GM18868 (cell line): ENCODE results near the gene NUDC.
"Not testable (repeated sequence)": the region's sequence is repeated elsewhere in the genome, so short reads cannot be mapped to it uniquely, and the experiment has no call there.

Source experiments
- ATAC-seq: cut with Tn5 transposase; IDR thresholded peaks from one replicate; pipeline ENCODE4 v1.9.1; 2021; ENCODE audit warnings: mild to moderate bottlenecking, moderate library complexity; ENCODE audit not compliant: unreplicated experiment

Gene NUDC

DNA sequence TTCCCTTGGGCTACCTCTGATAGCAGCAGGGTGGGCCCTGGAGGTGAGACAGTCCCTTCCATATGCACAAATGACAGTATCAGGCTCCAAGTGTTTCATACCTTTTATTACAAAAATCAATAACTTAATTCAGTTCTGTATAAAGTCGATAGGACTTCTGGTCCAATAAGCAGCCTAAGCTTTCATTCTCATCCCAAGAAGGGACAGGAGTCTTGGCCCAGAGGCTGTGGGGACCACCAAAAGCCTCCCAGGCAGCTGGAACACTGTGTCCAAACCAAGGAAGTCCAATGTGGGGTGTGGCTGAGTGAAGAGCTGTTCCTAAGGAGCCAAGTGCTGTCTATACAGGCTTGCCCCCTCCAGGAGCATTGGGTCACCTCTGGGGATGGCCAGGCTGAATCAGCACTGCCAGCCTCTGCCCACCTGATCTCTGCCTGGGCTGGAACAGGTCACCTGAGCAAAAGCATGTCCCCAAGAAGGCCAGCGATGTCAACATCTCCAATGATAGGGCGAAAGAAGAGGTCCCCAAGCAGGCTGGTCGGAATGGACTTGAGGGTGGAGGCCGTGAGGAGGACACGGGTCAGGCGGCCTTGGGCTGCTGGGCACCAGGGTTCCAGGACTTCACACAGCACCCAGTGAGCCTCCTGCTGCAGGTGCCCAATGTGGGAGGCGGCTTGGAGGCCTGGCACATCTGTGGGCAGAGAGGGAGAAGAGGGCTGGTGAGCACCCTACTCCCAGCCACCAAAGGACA lies 10.0 kb upstream of the NUDC start:
- ATAC-seq: no peak

DNA sequence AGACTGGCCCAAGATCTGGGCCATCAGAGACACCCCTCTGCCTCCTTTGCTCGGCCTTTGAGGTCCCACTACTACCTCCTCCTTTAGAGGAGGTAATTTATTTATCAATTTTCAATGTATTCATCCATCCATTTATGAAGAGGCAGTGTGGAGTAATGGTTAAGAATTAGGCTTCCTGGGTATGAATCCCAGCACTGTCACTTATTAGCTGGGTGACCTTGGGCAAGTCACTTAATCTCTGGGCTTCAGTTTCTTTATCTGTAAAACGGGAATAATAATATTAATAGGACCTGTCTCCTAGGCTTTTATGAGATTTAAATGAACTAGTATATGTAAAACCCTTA lies 9.4 kb upstream of the NUDC start:
- ATAC-seq: no peak

DNA sequence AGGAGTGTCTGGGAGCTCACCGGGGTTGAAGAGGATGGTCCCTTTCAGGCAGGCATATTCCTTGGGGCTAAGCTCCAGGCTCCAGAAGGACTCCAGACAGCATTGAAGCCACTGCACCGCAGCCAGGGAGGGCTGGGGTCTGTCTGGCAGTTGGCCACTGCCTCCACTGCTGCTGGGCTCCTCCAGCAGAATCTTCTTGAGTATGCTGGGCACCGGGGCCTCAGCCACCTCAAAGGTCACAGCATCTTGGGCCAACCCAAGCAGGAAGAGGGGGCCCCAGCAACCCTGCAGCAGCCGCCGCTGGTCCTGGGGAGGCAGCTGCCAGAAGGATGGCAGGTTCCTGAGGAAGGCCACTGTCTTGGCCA lies 8.2 kb upstream of the NUDC start:
- ATAC-seq: no peak

DNA sequence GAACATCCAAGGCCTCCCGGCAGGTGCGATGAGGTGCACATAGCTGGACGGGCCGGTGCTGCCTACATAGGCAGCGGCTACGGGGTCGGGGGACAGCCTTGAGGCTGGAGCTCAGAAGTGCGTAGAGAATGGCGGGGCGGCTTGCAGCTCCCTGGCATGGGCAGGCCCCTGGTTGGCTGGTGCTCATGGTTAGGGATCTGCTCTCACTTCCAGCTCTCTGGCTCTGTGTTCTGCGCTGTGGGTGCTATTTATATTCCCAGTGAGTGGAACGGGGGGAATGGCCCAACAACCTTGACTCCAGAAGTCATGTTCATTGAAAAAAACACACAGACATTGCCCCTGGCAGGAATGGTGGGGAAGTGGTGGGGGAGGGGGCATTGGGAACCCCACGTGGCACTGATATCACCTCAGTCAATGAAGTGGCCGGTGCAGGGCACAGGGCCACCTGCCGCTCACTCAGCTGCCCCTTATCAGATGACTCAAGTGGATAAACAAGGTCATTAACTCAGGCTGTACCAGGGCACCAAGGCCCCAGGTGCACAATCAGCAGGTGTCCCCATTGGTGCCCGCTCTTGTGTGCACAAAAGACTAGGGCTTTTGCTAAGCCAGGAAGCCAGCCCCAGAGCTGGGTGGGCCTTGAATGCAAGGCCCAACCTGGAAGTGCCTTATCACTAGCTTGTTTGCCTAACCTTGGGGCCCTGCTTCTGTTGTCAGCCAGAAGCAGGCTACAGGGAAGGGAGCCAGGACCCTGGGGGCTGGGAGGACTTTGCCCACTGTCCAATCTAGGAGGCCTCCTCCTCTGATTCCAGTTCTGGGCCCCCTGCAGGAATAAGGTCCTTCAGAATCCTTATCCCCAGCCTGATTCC lies 7.6 kb upstream of the NUDC start, which contains the start of gene NR0B2:
TSS of gene NR0B2 (minus strand) at position 222 of the 866 bp plus-strand sequence. CDS start at position 187, 35 bp downstream.
- ATAC-seq: no peak

DNA sequence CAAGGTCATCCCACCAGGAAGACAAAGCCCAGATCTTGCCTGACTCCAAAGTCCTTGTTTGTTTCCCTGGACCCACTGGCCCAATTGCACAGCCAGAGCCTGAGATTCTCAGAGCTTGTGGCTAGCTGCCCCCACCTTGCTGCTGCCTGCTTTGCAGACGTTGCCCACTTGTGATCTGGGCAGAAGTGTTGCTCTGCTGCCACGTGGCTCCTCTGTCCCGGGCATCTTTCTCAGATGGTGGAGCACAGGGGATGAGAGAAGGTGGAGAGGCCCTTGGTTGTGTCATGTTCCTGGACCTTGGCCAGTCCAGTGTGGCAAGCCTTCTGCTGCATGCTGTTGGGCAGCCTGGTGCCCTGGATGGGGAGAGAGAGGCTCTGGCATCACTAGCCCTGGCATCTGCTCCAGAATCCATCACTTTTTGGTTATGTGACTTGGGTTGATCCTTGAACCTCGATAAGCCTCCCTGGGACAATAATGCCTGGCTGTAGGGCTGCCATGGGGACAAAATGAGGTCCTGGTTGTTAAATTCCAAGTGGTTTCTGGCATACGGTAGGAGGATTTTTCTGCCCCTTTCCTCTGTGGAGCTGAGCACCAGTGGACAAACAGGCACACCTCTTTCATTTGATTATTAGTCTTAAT lies 6.2 kb upstream of the NUDC start:
- no peak for ATAC-seq

DNA sequence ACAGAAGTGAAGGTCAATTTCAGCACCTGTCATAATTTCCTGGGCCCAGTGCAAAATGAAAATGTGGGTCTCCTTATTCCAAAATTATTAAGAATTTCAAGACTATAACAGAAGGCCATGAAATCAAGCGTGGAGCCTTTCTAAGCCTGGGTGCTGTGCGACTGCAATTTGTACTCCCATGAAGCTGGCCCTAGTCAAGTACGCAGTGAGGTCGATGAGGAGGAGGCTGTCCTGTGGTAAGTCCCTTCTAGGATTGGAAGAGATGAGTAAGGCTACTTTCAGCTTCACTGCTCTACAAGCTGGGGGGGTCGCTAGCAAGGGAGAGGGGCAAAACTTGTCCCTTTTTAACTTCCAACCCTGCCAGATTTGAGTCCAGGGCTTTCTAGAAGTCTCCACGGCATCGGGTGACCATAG lies 410 bp upstream of the NUDC start:
- peak; percentile 24 for ATAC-seq

DNA sequence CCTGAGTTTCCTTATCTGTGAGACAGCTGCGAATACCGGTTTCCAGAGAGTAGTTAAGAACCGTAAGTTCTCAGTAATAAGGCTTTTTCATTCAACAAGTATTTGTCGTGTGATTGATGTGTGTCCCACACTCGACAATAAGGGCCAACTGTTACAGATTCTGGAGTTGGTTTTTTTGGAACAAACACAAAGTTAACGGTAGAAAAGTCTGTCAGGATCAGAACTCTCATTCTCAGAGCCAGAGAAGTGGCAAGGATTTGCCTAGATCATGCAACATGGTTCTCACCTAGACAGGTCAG lies 837 bp downstream of the NUDC start:
- ATAC-seq: no peak

DNA sequence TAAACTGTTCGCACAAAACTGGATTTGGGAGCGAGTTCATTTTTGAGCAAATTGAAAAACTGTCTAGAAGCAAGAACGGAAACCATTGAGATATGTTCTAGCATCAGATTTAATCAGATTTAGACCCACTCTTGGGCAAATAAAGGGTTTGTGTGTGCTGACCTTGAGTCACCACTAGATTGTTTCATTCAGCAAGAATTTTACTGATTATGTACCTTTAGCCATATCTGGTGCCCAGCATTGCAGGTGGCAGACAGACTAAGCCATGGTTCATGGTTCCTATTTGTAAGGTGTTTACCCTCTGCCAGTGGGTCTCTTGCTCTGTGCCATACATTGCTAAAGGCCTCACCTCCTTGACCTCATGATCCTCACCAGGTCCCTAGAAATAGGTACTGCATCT lies 1.4 kb downstream of the NUDC start:
- ATAC-seq: no peak

DNA sequence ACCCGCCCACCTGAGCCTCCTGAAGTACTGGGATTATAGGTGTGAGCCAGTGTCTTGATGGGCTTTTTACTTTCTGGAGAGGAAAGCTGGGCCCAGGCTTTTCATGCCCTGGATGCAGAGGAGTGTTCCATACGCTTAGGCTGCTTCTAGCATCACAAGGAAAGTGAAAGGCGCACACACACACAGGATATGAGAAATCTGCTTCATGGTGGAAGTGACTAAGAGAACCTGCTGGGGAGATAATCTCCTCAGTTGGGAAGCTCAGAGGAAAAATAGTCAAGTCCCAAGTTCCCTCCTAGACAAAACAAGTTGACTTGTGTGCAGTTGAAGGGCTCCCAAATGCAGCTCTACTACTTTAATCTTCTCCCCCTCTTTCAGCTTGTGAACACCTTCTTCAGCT lies 2.2 kb downstream of the NUDC start:
- no peak for ATAC-seq

DNA sequence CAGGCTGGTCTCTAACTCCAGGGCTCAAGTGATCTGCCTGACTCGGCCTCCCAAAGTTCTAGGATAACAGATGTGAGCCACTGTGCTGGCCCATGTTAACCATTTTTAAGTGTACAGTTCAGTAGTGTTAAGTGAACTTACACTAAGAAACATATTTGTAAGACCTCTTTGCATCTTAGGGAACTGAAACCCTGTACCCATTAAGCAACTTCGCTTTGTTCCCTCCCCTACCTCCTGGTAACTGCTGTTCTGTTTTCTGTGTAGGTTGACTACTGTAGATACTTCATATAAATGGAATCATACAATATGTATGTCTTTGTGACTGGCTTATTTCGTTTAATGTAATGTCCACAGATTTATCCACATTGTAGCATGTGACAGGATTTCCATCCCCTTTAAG lies 11.0 kb downstream of the NUDC start:
- ATAC-seq: no peak

DNA sequence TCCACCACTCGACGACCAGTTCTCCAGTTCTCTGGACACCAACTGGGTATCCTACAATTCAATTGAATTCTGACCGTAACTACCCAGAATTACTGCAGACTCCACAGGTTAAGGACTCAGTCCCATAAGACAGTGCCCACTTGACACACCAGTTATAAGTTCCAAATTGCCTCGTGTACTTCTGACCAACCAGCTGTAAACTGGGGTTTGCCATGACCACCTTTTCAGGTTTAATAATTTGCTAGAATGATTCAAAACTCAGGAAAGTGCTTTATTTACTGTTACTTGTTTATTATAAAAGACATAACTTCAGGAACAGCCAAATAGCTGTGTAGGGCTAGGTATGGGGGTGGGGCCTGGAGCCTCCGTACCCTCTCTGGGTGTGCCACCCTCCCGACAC lies 15.3 kb downstream of the NUDC start:
- ATAC-seq: no peak

DNA sequence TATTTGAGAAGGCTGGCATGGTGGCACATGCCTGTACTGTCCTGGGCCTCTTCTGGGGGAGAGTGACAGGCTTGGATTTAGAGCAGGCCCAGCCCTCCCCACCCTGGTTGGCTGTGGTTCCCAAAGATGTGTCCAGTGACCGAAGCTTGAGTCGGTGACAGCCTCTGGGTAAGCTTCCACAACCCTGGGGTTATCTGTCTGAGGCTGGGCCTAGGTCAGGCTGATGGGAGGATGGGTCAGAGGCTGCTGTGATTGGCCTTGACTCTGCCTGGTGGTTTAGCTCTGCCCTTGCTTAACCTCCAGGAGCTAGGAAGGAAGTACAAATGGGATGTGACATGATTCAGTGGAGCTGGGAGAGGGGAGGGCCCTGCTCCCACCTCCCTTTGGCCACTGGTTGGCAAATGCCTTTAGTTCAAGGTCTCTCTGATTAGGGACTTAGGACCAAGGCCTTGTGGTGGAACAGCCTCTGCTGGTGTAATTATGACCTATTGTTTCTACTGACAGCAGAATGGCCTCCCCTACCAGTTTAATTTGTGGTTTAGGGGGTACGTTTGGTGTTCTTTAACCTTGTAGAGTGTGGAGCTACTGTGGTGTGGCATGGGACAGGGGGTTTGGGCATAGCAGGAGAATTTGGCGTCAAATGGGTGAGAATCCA lies 16.6 kb downstream of the NUDC start:
- no peak for ATAC-seq

DNA sequence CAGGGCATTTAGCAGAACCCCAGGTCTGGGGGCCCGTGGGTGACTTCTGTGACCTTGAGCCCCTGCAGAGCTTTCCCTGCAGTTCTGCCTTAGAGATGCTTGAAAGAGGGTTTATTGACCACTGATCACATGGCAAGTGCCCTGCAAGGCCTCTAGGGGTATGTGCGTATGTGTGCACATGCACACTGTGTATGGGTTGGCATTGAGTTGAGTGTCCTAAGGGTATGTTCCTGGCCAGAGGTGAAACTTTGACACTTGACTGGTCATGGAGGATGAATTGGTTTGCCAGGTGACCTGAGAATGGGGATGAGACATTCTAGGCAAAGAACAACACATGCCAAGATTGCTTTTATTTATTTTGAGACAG lies 17.1 kb downstream of the NUDC start:
- ATAC-seq: no peak

DNA sequence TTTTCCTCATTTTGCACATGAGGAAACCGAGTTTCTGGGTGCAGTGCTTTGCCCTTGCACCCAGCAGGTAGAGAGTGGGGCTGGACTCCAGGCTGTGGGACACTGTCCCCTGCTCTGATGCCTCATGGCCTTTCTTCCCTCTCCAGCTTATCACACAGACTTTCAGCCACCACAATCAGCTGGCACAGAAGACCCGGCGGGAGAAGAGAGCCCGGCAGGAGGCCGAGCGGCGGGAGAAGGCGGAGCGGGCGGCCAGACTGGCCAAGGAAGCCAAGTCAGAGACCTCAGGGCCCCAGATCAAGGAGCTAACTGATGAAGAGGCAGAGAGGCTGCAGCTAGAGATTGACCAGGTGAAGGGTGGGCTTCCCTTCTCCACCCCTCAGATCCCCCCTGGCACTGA lies 19.8 kb downstream of the NUDC start:
- ATAC-seq: no peak

DNA sequence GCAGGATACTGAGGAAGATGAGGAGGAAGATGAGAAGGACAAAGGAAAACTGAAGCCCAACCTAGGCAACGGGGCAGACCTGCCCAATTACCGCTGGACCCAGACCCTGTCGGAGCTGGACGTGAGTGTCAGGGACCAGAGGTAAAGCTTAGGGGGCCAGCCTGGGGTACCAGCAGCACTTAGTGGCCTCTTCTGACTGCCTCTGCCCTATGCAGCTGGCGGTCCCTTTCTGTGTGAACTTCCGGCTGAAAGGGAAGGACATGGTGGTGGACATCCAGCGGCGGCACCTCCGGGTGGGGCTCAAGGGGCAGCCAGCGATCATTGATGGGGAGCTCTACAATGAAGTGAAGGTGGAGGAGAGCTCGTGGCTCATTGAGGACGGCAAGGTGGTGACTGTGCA lies 21.1 kb downstream of the NUDC start:
- no peak for ATAC-seq

DNA sequence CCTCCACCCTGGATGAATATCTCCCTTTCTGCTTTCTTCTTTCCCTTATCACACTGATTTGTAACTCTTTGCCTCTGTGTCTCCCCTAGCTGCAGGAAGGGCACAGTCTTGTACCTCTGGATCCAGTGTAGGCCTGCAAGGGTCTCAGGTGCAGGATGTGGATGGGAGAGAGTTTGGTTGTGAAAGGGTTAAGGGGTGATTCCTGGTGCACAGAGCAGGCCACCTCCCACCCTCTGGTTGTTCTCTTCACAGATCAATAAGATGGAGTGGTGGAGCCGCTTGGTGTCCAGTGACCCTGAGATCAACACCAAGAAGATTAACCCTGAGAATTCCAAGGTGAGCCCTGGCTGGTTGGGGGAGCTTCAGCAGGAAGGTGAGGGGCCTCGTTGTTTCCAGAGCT lies 23.6 kb downstream of the NUDC start:
- no peak for ATAC-seq

DNA sequence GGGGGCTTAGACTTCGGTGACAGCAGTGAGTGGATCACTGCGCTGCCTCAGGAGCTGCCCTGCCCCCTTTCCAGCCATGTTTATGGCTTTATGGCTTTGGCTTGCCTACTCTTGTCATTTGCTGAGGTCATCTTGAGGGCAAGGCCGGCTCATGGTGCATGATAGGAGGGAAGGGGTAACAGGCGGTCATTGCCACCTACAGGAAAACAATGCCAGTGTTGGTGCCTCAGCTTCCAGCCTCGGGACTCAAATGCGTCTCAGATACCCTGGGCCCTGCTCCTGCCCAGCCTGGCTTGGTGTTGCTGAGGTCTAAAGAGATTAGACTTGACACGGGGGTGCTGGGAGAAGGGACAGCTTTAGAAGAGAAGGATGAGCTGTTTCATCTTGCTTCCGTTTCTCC lies 24.2 kb downstream of the NUDC start:
- ATAC-seq: no peak

DNA sequence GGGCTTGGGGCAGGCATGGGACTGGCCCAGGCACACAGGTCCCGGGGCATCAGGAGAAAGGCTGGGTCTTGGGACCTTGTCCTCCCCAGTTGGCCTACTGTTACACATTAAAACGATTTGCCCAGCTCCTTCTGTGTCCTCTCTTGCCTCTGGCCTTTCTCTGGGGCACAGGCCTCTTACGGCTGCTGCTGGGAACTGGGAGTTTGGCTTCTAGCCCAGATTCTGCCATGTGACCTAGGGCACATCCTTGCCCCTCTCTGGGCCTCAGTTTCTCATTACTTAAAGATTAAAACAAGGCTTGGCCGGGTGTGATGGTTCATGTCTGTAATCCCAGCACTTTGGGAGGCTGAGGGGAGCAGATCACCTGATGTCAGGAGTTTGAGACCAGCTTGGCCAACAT lies 24.7 kb downstream of the NUDC start:
- ATAC-seq: no peak

DNA sequence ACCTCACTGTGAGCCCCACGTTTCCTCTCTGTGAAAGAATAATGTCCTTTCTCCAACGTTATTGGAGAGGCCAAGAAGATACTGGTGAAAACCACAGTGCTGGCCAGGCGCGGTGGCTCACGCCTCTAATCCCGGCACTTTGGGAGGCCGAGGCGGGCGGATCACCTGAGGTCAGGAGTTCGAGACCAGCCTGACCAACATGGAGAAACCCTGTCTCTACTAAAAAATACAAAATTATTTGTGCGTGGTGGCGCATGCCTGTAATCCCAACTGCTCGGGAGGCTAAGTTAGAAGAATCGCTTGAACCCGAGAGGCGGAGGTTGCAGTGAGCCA lies 27.1 kb downstream of the NUDC start:
- ATAC-seq: not testable (repeated sequence)

DNA sequence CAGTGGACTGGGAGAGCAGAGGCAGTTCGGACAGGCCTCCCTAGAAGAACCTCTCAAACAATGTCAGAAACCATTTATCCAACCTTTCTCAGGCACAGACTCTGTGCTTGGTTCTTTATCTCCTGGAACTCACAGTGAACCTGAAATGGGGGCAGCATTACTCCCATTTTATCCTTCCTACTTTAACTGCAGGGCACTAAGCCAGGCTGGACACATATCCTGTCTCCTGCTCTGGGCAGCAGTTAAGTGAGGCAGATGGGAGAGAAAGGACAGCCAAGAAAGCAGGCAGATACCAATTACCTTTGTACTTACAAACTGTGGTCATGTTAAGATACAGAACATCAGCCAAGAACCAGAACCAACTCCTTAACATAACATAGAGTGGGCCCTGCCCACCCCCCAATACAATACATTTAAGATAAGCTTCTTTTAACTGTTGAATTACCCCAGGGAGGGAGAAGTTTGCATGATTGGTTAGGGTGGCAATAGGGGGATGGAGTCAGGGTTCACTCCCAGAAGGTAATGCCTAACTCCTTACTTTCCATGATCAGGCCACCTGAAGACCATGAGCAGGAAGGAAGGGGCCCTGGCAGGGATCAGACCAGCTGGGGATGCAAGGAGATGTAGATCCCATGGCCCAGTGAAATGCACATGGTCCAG lies 27.9 kb downstream of the NUDC start:
- no peak for ATAC-seq

DNA sequence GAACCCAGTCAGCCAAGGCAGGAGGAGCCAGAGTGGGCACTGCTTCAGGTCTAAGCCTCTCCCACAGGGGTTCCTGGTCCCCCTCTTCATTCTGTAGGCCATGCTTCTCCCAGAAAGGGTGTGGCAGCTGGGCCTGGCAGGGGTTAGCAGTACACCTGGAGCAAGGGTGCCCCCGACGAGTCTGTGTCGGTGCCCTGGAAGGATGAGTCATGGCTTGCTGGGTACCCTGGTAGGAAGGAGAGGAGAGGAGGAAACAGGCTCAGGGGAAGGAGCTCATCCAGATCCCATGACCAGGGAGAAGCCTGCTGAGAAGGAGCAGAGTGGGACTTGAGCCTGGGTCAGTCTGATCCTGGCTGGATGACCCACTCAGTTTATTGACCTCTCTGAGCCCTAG lies 28.4 kb downstream of the NUDC start:
- ATAC-seq: no peak
